GM10847 (cell line): ENCODE measurements around the gene TOP2B.

Experiments
- POLR2A ChIP-seq: IDR thresholded peaks from 2 replicates; pipeline ENCODE4 v1.6.1; 2011; ENCODE audit not compliant: insufficient read length; ENCODE audit errors: extremely low read depth

TOP2B gene

DNA sequence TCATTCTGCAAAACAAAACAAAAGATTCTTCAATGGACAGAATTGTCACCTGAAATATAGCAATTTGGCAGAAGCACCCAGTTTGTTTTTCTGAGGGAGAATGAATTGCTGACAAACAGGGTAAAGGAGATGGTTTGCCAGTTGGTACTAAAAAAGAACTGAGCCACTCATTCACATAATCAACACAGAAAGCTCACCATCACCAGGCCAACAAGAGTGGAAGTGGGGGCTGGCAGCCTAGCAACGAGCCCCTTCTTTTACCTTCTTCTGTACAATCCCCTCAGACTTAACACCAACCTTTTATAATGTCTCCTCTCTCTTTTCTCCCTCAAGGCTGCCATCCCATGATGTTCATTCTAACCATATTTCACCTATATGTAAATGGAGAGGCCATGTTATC lies 5.9 kb downstream of the TOP2B start:
- TF ChIP-seq POLR2A: no peak

DNA sequence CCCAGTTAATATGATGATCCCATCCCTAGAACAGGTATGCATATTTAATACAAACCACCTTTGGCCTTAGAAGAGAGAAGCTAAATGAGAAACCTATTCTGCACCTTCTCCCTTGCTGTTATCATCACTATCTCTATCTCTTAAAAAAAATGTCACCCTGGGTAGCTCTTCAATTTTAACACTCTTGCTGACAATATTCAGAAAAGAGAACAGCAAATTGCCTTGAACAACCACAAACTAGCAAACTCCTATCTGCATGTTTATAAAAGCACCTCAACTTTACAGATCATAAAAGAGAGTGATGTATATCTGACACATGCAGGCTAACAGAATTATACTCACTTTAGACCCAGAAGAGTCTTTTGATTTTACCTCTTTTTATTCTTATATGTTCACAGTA lies 7.4 kb downstream of the TOP2B start:
- no peak for TF ChIP-seq POLR2A

DNA sequence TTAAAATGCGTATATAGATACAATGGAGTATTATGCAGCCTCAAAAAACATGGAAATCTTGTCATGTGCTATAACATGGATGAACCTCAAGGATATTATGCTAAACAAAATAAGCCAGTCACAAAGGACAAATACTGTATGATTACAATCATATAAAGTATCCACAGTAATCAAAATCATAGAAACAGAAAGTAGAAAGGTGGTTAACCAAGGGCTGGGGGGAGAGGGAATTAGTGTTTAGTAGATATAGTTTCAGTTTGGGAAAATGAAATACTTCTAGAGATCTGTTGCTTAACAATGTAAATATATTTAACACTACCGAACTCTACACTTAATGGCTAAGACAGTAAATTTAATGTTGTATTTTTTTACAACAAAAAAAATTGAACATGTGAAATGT lies 9.0 kb downstream of the TOP2B start:
- no peak for TF ChIP-seq POLR2A

DNA sequence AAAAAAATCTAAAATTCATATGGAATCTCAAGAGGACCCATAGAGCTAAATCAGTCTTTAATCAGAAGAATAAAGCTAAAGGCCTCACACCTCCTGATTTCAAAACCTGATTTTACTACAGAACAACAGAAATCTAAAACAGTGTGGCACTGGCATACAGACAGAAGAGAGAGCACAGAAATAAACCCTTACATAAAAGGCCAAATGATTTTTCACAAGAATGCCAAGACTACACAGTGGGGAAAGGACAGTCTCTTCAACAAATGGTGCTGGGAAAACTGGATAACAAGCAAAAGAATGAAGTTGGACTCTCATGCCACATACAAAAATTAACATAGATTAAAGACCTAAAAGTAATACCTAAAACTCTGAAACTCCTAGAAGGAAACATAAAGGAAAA lies 10.1 kb downstream of the TOP2B start:
- no peak for TF ChIP-seq POLR2A

DNA sequence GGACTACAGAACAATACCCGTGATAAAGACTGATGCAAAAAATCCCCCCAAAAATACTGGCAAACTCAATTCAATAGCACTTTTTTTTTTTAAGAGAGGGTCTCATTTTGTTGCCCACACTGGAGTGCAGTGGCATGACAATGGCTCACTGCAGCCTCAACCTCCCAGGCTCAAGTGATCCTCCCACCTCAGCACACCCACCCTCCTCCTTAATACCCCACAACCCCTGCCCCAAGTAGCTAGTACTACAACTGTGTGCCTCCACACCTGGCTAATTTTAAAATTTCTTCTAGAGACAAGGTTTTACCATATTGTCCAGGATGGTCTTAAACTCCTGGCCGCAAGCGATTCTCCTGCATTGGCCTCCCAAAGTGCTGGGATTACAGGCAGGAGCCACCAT lies 11.4 kb downstream of the TOP2B start:
- TF ChIP-seq POLR2A: no peak

DNA sequence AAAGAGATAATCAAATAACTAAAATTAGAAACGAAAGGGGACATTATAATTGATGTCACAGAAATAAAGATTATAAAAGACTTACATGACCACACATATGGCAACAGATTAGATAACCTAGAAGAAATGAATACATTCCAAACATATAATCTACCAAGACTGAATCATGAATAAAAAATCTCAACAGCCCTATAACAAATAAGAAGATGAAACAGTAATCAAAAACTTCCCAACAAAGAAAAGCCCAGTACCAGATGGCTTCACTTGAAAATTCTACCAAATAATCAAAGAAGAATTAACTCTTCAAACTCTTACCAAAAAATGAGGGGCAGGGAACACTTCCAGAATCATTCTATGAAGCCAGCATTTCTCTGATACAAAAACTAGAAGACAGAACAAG lies 11.8 kb downstream of the TOP2B start:
- no peak for TF ChIP-seq POLR2A

DNA sequence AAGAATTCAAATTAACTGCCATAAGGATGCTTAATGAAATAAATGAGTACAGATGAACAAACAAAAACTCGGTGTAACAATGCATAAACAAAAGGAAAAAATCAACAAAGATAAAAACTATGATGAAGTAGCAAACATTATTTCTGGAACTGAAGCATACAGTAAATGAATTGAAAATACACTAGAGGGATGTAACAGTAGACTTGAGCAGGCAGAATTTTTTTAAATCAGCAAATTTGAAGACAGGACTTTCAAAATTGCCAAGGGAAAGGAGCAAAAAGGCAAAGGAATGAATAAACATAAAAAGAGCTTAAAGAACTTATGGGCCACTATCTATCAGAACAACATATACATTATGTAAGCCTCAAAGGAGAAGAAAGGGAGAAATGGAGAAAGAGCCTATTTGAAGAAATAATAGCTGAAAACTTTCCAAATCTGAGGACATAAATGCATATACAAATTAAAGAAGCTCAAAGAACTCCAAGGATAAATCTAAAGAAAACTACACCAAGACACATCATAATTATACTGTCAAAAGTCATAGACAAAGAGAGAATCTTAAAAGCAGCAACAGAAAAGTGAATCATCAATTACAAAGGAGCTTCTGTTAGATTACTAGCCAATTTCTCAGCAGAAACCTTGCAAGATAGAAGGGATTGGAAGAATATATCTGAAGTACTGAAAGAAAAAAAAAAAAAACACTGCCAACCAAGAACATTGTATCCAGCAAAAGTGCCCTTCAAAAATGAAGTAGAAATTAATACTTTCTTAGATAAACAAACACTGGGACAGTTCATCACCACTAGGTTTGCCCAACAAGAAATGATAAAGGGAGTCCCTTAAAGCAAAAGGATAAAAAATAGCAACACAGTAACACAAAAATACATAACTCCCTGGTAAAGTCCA lies 15.5 kb downstream of the TOP2B start:
- no peak for TF ChIP-seq POLR2A

DNA sequence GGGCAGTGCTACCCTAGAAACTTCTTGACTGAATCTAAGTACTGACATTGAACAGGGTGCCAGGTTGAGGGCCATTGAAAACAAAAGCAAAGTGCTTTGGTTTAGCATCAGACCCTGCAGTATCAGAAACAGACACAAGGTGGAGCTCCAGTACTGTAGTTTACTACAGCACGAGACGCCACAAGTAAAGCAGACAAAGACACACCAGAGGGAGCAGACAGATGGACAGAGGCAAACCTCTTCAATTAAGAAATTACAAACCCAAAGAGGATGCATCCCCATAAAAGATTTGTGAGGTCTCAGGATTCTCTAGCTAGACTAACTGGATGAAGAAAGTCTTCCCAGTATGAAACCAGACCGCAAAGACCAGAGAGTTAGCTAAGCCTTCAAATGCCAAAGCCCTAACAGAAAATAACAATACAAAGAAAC lies 16.6 kb downstream of the TOP2B start:
- no peak for TF ChIP-seq POLR2A

DNA sequence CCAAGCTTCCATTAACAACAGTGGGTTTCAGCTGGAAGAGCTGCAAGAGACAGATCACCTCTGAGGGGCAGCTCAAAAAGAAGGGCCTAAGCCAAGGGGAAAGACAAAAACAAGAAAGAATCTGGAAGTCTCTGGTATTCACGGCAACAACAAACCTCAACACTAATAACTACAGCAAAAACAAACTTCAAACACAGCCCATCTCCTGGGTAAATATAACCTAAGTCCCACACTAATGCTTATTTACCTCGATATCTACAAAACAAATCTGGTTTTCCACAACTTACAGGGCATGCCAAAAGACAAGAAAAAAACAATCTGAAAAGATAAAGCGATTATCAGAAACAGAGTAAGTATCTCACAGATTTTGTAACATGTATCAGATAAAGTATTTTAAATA lies 29.7 kb downstream of the TOP2B start:
- no peak for TF ChIP-seq POLR2A

DNA sequence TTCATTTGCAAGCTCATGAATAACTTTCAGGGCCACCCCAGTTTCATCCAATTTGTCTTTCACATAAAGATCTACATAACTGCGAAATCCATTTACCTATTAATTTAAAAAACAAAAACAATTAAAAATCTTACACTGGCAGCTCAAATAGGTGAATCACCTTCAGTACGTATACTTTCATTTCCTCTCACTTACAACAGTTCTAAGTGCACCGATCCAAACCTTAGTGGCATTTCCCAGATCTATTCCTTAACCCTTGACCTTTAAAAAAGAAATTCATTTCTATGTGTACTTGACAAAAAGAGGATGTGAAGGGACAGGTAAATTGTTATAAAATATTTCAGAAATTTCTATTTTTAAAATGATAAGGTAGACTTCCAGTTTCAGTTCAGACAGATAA lies 30.8 kb downstream of the TOP2B start:
- TF ChIP-seq POLR2A: no peak

DNA sequence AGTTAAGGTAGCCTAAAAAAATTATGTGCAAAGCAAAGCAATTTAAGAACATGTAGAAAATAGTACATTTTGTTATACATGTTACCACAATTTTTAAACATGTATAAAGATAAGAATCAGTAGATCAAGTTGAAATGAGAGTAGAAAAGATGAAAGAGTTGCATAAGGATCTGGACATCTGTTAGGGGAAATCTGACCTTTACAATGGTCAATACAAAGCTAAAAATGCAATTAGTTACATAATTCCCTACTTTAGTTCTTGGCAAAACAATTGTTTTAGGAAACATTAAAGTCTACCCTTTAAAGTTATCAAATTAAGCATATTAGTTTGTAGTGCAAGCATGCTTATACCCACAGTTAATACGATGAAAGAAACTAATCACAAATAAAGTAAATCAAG lies 32.7 kb downstream of the TOP2B start:
- TF ChIP-seq POLR2A: no peak

DNA sequence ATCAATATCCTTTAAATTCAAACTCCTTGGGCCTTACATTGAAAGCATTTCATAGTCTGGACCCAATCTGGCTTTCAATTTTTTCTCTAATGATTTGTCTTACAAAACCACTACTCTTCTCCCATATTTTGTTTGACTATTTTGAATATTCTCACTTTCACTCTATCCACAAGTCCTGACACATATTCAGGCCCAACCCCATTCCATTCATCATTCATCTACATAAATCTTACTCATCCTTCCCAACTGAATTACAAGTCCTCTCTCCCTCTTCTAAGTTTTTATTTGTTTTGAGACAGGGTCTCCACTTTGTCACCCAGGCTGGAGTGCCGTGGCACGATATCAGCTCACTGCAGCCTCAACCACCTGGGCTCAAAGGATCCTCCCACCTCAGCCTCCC lies 43.6 kb downstream of the TOP2B start:
- no peak for TF ChIP-seq POLR2A

DNA sequence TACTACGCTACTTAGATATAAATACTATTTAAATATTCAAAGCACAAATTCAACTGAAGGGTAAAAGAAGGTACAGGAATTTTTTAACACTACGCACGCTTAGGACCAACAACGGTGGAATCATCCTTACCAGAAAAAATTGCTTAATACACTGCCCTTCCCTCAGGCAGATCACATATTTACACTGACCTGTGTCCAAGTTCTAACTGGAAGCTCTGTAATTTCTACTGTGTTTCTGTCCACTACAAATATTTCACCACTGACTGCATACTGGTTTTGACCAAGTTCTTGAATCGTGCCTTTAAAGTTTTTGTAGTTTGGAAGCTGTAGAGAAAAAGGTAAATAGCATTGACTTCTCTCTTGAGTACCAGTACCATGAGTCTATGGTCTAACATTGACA lies 44.2 kb downstream of the TOP2B start:
- no peak for TF ChIP-seq POLR2A

DNA sequence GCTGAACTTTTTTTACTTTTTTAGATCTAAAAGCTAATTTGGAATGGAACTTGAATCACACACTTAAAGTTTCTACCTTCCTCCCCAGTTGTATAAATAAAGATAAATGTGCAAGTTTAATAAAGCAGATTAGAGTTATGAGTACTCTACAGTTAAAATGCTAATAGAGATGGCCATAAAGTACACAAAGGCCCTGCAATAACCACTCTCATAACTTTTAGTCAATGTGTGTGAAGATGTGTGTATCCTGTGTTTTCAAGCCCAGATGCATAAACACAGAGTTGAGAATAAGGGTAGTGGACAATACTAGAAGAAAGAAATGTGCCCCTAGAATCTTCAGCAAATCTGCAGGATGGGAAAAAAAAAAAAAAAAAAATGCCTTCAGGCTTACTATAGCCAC lies 45.3 kb downstream of the TOP2B start:
- no peak for TF ChIP-seq POLR2A

DNA sequence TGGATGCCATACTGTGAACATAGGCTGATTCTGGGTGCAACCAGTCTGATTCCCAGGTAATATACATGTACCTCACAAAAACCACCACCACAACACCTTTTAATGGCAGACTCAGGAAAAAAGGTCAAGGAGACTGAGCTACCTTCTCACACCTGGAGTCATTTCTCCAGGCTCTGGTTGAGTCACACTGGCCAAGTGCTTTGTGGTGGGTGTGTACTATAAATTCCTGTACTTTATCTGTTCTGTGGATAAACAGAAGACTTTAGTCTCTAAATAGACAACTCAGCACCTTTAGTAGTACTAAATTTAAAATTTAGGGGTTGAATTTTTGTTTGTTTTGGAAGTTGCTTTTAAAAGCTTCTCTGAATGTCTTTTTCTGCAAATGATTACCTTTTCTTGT lies 46.7 kb downstream of the TOP2B start:
- no peak for TF ChIP-seq POLR2A

DNA sequence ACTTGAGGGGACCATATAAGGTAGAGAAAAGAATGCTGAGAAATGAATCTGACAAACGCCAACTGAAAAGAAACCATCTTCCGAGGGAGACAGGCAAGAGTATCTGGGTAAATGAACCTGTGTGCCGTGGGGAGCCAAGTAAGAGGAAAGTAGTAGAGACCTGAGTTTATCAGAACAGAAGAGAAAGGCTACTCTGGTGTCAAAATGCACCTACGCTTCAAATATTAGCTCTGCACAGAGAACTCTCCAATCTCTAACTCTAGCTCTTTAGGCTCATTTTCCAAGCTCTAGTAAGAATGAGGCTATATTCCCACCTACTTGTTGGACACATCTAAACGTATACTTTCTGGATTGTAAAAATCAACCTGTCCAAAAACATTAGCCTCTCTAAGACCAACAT lies 53.5 kb downstream of the TOP2B start:
- no peak for TF ChIP-seq POLR2A

DNA sequence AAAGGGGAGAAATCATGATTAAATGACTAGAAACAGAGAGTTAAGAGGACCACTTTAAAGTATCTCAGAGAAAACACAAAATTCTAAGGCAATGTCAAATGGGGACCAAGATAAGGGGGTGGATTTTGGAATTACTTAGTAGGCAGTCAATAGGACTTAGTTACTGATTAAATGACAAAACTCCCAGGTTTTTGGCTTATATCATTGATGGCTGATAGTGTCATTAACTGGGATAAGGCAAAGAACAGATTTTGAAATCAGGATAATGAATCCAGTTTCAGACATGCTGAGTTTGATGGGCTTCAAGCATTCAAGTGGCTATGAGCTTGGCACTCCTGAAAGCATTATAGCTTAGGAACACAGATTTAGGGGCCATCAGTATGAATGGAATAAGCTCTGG lies 53.9 kb downstream of the TOP2B start:
- no peak for TF ChIP-seq POLR2A

DNA sequence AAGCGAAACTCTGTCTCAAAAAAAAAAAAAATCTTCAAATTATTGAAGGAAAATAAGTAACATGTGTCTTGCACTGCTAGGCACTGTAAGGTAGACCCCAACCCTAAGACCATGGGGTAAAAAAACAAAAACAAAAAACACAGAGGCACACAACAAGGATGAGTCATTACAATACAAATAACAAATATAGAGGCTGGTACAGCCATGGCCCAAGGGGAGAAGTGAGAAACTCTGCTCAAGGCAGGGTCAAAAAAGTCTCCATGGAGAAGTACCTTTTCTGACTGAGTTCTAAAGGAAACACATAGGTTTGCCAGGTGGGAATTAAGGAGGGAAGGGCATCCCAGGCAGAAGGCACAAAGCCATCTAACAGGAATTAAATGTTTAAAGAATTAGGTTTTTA lies 54.5 kb downstream of the TOP2B start:
- TF ChIP-seq POLR2A: no peak
